Effector memory CD8-positive, alpha-beta T cell (primary cell): ENCODE results near the gene KRTAP4-8.
"Not testable (repeated sequence)": the region's sequence is repeated elsewhere in the genome, so short reads cannot be mapped to it uniquely, and the experiment has no call there.

ENCODE experiments used
- ATAC-seq: fragments of 150-1000 bp; cut with Tn5 transposase; replicated peaks from 2 replicates; pipeline ENCODE4 v1.10.0; 2021; ENCODE audit warnings: mild to moderate bottlenecking, moderate library complexity
- DNase-seq, 3 experiments: peaks; one replicate each; pipeline ENCODE4 v3.0.0; 2021
- H3K27ac Mint-ChIP-seq, 2 donors: one replicate each; pipeline ENCODE4 v1.8.0; 2022; ENCODE audit warnings: mild to moderate bottlenecking in 2 of 2, mixed read lengths in 2 of 2, moderate library complexity in 2 of 2
- H3K27me3 Mint-ChIP-seq, 2 donors: one replicate each; pipeline ENCODE4 v1.8.0; 2022; ENCODE audit warnings: mixed read lengths in 2 of 2
- H3K36me3 Mint-ChIP-seq: one replicate; pipeline ENCODE4 v1.8.0; 2022; ENCODE audit warnings: mild to moderate bottlenecking, moderate library complexity, mixed read lengths; ENCODE audit not compliant: insufficient read depth
- H3K4me1 Mint-ChIP-seq, 2 donors: one replicate each; pipeline ENCODE4 v1.8.0; 2022; ENCODE audit warnings: low read depth in 2 of 2, mixed read lengths in 2 of 2
- H3K4me3 Mint-ChIP-seq, 2 donors: one replicate each; pipeline ENCODE4 v1.8.0; 2022; ENCODE audit warnings: mild to moderate bottlenecking in 2 of 2, mixed read lengths in 2 of 2, moderate library complexity in 2 of 2
- H3K9me3 Mint-ChIP-seq, 2 donors: one replicate each; pipeline ENCODE4 v1.8.0; 2022; ENCODE audit warnings: mixed read lengths in 2 of 2

Gene KRTAP4-8

GRCh38 chr17:41123292-41123990 is 25.5 kb upstream of the KRTAP4-8 start:
- DNase-seq, H3K27ac Mint-ChIP-seq, H3K9me3 Mint-ChIP-seq, ATAC-seq: not testable (repeated sequence)
- peaks cover 33 to 36% of the 10 kb centered on the region in 2 donors for H3K4me1 Mint-ChIP-seq
- H3K4me3 Mint-ChIP-seq, result peak overlapping the region; percentile 48 to 68
- H3K27me3 Mint-ChIP-seq, result peaks cover 13 to 14% of the 10 kb centered on the region in 2 donors
- peaks cover 13% of the 10 kb centered on the region for H3K36me3 Mint-ChIP-seq

- H3K4me1 Mint-ChIP-seq, result peaks cover 36 to 39% of the 10 kb centered on the region in 2 donors
These were observed 23.8 kb upstream of the KRTAP4-8 start for GRCh38 chr17:41121742-41122141.

GRCh38 chr17:41119696-41120690 is 22.1 kb upstream of the KRTAP4-8 start:
- peak; percentile 57 for ATAC-seq
- not testable (repeated sequence) for DNase-seq, H3K36me3 Mint-ChIP-seq, H3K9me3 Mint-ChIP-seq
- H3K4me1 Mint-ChIP-seq, result peaks cover 28 to 39% of the 10 kb centered on the region in 2 donors
- H3K4me3 Mint-ChIP-seq, result peak overlapping the region; percentile 7 to 20
- peaks cover 39 to 48% of the 10 kb centered on the region in 2 donors for H3K27me3 Mint-ChIP-seq
- H3K27ac Mint-ChIP-seq, result peak overlapping the region in 1 of 2 donors; percentile 7

More at GRCh38 chr17:41121742-41122141, 23.8 kb upstream of the KRTAP4-8 start:
- Mint-ChIP-seq H3K27me3 (peaks cover 24 to 30% of the 10 kb centered on the region in 2 donors), H3K36me3 (peaks cover 13% of the 10 kb centered on the region), H3K9me3 (no peaks in the 10 kb centered on the region), H3K27ac (no peak overlapping the region), H3K4me3 (no peak overlapping the region)
- DNase-seq (no peak), ATAC-seq (no peak)

- Mint-ChIP-seq H3K36me3 (peaks cover 4% of the 10 kb centered on the region), H3K27me3 (peaks cover 45 to 60% of the 10 kb centered on the region in 2 donors), H3K27ac (no peak overlapping the region), H3K4me3 (no peak overlapping the region), H3K9me3 (no peaks in the 10 kb centered on the region), H3K4me1 (peaks cover 19 to 28% of the 10 kb centered on the region in 2 donors)
- ATAC-seq, result no peak
- no peak for DNase-seq
These were observed 20.8 kb upstream of the KRTAP4-8 start for GRCh38 chr17:41118721-41119120.

GRCh38 chr17:41117846-41118386 is 20.0 kb upstream of the KRTAP4-8 start, which contains the start of gene KRTAP4-11:
KRTAP4-11 (minus strand) TSS chr17:41118373; CDS start chr17:41118315, 58 bp downstream.
- H3K27me3 Mint-ChIP-seq, result peaks cover 39 to 52% of the 10 kb centered on the region in 2 donors
- not testable (repeated sequence) for H3K27ac Mint-ChIP-seq, H3K4me3 Mint-ChIP-seq, ATAC-seq, H3K36me3 Mint-ChIP-seq, DNase-seq, H3K9me3 Mint-ChIP-seq
- H3K4me1 Mint-ChIP-seq, result peaks cover 12 to 22% of the 10 kb centered on the region in 2 donors

GRCh38 chr17:41116297-41116696 is 18.4 kb upstream of the KRTAP4-8 start:
- peaks cover 32 to 49% of the 10 kb centered on the region in 2 donors for H3K27me3 Mint-ChIP-seq
- no peak for DNase-seq
- H3K36me3 Mint-ChIP-seq, result peaks cover 4% of the 10 kb centered on the region
- no peaks in the 10 kb centered on the region for H3K9me3 Mint-ChIP-seq
- H3K27ac Mint-ChIP-seq, result no peak overlapping the region
- no peak overlapping the region for H3K4me3 Mint-ChIP-seq
- peak; percentile 44 for ATAC-seq
- peaks cover 12 to 21% of the 10 kb centered on the region in 2 donors for H3K4me1 Mint-ChIP-seq

- ATAC-seq (no peak), DNase-seq (no peak)
- Mint-ChIP-seq H3K27me3 (peaks cover 29 to 41% of the 10 kb centered on the region in 2 donors), H3K4me1 (peaks cover under 1 to 4% of the 10 kb centered on the region in 2 donors), H3K9me3 (no peaks in the 10 kb centered on the region), H3K4me3 (no peak overlapping the region), H3K27ac (no peak overlapping the region), H3K36me3 (no peaks in the 10 kb centered on the region)
These were observed 13.4 kb upstream of the KRTAP4-8 start for GRCh38 chr17:41111151-41111885.

GRCh38 chr17:41108728-41109386 is 10.9 kb upstream of the KRTAP4-8 start:
- ATAC-seq, H3K4me1 Mint-ChIP-seq, H3K27ac Mint-ChIP-seq, H3K36me3 Mint-ChIP-seq, H3K4me3 Mint-ChIP-seq, DNase-seq, H3K9me3 Mint-ChIP-seq: not testable (repeated sequence)
- peaks cover 13 to 31% of the 10 kb centered on the region in 2 donors for H3K27me3 Mint-ChIP-seq

- no peak for ATAC-seq
- DNase-seq, result no peak
- no peak overlapping the region for H3K27ac Mint-ChIP-seq
- H3K9me3 Mint-ChIP-seq, result no peaks in the 10 kb centered on the region
- H3K27me3 Mint-ChIP-seq, result peaks cover 11 to 31% of the 10 kb centered on the region in 2 donors
- H3K36me3 Mint-ChIP-seq, result no peaks in the 10 kb centered on the region
- no peak overlapping the region for H3K4me3 Mint-ChIP-seq
- peaks cover 0 to 4% of the 10 kb centered on the region in 2 donors for H3K4me1 Mint-ChIP-seq
These were observed 10.1 kb upstream of the KRTAP4-8 start for GRCh38 chr17:41107941-41108450.

- not testable (repeated sequence) for H3K9me3 Mint-ChIP-seq, H3K4me3 Mint-ChIP-seq, DNase-seq, H3K4me1 Mint-ChIP-seq, H3K36me3 Mint-ChIP-seq, ATAC-seq, H3K27ac Mint-ChIP-seq
- peaks cover 14 to 39% of the 10 kb centered on the region in 2 donors for H3K27me3 Mint-ChIP-seq
These were observed 7.4 kb upstream of the KRTAP4-8 start, which contains the start of gene KRTAP4-9 for GRCh38 chr17:41105347-41105746. KRTAP4-9 (plus strand) TSS chr17:41105389; CDS start chr17:41105389, 0 bp downstream.

GRCh38 chr17:41104386-41105038 is 6.6 kb upstream of the KRTAP4-8 start:
- ATAC-seq, H3K27ac Mint-ChIP-seq, H3K36me3 Mint-ChIP-seq, H3K9me3 Mint-ChIP-seq, H3K4me3 Mint-ChIP-seq, DNase-seq, H3K4me1 Mint-ChIP-seq: not testable (repeated sequence)
- H3K27me3 Mint-ChIP-seq, result peaks cover 22 to 41% of the 10 kb centered on the region in 2 donors
